Uterus (tissue), 4 donors: ENCODE data around the gene CEP350. TPM values are rescaled to one million over a fixed set of nuclear protein-coding genes. Genes with fewer than 3 reads are reported as not detected.

ENCODE experiments used
- DNase-seq, 2 donors: peaks; one replicate each; pipeline ENCODE4 v3.0.0-alpha.2; 2019 to 2020
- H3K27ac ChIP-seq, 2 donors: fragments of 200-600 bp; sonication (generic); 1 replicate in 1 of 2; 2 replicates in 1 of 2; pipeline ENCODE4 v1.5.1; 2016 to 2018
- H3K27me3 ChIP-seq, 2 donors: fragments of 200-600 bp; sonication (generic); one replicate each; pipeline ENCODE4 v1.5.1; 2018 to 2019; ENCODE audit warnings: control low read depth in 1 of 2
- H3K36me3 ChIP-seq, 2 donors: fragments of 200-600 bp; sonication (generic); one replicate each; pipeline ENCODE4 v1.5.1; 2019; ENCODE audit warnings: control low read depth in 1 of 2
- H3K4me1 ChIP-seq, 2 donors: fragments of 200-600 bp; sonication (generic); one replicate each; pipeline ENCODE4 v1.5.1; 2018 to 2019; ENCODE audit warnings: control low read depth in 1 of 2
- H3K4me3 ChIP-seq, 2 donors: fragments of 200-600 bp; sonication (generic); 1 replicate in 1 of 2; 2 replicates in 1 of 2; pipeline ENCODE4 v1.5.1; 2018 to 2019; ENCODE audit warnings: mild to moderate bottlenecking in 1 of 2
- H3K9me3 ChIP-seq, 2 donors: fragments of 200-600 bp; sonication (generic); one replicate each; pipeline ENCODE4 v1.5.1; 2019; ENCODE audit warnings: control low read depth in 1 of 2
- POLR2A ChIP-seq, 2 donors: fragments of 450-650 bp; IDR thresholded peaks; one replicate each; pipeline ENCODE4 v1.6.1; 2016; ENCODE audit warnings: antibody characterized with exemption in 2 of 2, mild to moderate bottlenecking in 1 of 2, moderate library complexity in 1 of 2
- intact Hi-C: fragments of 100-400 bp; cut with DNase I; formaldehyde crosslinking; loops from one replicate; pipeline ENCODE4 v1.15.1; 2023; ENCODE audit warnings: low total_unique reads
- total RNA-seq, 4 donors: library from RNA; depleted of rRNA in 3 of 4; stranded (reverse); fragments of >200 nt in 3 of 4; gene quantifications; one replicate each; pipeline versions ENCODE4 v1.1.0 to v1.2.4, GENCODE V29; 2014 to 2023
- TF ChIP-seq, protein P1 (sequence below), 4 experiments: fragments of 200-600 bp in 2 of 4; fragments of 450-650 bp in 2 of 4; sonication (generic) in 2 of 4; IDR thresholded peaks; one replicate each; pipeline ENCODE4 v1.5.1; 2016 to 2019; ENCODE audit warnings: antibody characterized with exemption in 4 of 4, mild to moderate bottlenecking in 2 of 4, moderate library complexity in 1 of 4
- donor health status: DM: yes; HTN: yes; CAD: no.

Gene CEP350
- total RNA-seq, 4 donors from 2014 or later: 28.5 to 97.3 (median 82.7) TPM

- no peaks in the 10 kb centered on the region for H3K36me3 ChIP-seq
- TF ChIP-seq, protein P1, sequence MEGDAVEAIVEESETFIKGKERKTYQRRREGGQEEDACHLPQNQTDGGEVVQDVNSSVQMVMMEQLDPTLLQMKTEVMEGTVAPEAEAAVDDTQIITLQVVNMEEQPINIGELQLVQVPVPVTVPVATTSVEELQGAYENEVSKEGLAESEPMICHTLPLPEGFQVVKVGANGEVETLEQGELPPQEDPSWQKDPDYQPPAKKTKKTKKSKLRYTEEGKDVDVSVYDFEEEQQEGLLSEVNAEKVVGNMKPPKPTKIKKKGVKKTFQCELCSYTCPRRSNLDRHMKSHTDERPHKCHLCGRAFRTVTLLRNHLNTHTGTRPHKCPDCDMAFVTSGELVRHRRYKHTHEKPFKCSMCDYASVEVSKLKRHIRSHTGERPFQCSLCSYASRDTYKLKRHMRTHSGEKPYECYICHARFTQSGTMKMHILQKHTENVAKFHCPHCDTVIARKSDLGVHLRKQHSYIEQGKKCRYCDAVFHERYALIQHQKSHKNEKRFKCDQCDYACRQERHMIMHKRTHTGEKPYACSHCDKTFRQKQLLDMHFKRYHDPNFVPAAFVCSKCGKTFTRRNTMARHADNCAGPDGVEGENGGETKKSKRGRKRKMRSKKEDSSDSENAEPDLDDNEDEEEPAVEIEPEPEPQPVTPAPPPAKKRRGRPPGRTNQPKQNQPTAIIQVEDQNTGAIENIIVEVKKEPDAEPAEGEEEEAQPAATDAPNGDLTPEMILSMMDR (IDR thresholded peaks at IDR 0.05): no peak
- no peak for TF ChIP-seq POLR2A (IDR thresholded peaks at IDR 0.05)
- H3K4me1 ChIP-seq: no peaks in the 10 kb centered on the region
- no peak for DNase-seq
- intact Hi-C loops: no loop called here
- H3K9me3 ChIP-seq: no peaks in the 10 kb centered on the region
- H3K4me3 ChIP-seq: no peak overlapping the region
- H3K27ac ChIP-seq: no peak overlapping the region
- no peaks in the 10 kb centered on the region for H3K27me3 ChIP-seq
These were observed 92.1 kb downstream of the CEP350 start for GRCh38 chr1:180046674-180047073.

- H3K9me3 ChIP-seq: no peaks in the 10 kb centered on the region
- no peak for DNase-seq
- H3K4me3 ChIP-seq: no peak overlapping the region
- no peaks in the 10 kb centered on the region for H3K4me1 ChIP-seq
- no peak overlapping the region for H3K27ac ChIP-seq
- intact Hi-C loops: no loop called here
- no peaks in the 10 kb centered on the region for H3K27me3 ChIP-seq
- no peaks in the 10 kb centered on the region for H3K36me3 ChIP-seq
- no peak for TF ChIP-seq POLR2A (IDR thresholded peaks at IDR 0.05)
- TF ChIP-seq, protein P1 (IDR thresholded peaks at IDR 0.05): no peak
These were observed 99.3 kb downstream of the CEP350 start for GRCh38 chr1:180053594-180054567.

DNA sequence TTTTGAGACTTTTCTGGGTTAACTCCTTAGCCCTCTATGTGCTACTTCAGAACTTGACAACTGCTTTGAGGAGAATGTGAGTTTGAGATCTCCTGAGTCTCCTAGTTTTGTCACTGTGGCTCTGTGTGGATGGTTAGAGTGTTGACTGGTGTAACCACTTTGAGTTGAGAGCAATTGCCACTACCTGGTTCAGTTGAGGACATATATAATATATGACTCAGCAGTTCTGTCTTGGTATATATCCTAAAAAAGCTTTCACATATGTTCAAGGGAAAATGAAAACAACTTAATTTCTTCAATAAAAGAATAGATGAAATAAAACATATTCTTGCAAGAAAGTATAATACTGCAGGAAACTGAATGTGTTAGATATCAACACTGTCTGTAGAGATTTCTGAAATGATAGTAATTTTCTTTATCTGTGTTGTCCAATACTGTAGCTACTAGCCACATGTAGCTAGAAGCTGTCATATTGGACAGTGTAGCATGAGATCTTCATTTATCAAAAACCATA lies 103.3 kb downstream of the CEP350 start:
- H3K4me1 ChIP-seq: no peaks in the 10 kb centered on the region
- TF ChIP-seq POLR2A (IDR thresholded peaks at IDR 0.05): no peak
- TF ChIP-seq, protein P1 (IDR thresholded peaks at IDR 0.05): no peak
- no peak overlapping the region for H3K4me3 ChIP-seq
- no peaks in the 10 kb centered on the region for H3K9me3 ChIP-seq
- no peak overlapping the region for H3K27ac ChIP-seq
- H3K36me3 ChIP-seq: no peaks in the 10 kb centered on the region
- intact Hi-C loops: no loop called here
- no peaks in the 10 kb centered on the region for H3K27me3 ChIP-seq
- no peak for DNase-seq

GRCh38 chr1:180061019-180061418 lies 106.4 kb downstream of the CEP350 start:
- no peak for DNase-seq
- no peak overlapping the region for H3K27ac ChIP-seq
- no peaks in the 10 kb centered on the region for H3K27me3 ChIP-seq
- intact Hi-C loops: no loop called here
- no peak overlapping the region for H3K4me3 ChIP-seq
- no peaks in the 10 kb centered on the region for H3K9me3 ChIP-seq
- H3K36me3 ChIP-seq: no peaks in the 10 kb centered on the region
- TF ChIP-seq, protein P1 (IDR thresholded peaks at IDR 0.05): no peak
- TF ChIP-seq POLR2A (IDR thresholded peaks at IDR 0.05): no peak
- H3K4me1 ChIP-seq: no peaks in the 10 kb centered on the region

DNA sequence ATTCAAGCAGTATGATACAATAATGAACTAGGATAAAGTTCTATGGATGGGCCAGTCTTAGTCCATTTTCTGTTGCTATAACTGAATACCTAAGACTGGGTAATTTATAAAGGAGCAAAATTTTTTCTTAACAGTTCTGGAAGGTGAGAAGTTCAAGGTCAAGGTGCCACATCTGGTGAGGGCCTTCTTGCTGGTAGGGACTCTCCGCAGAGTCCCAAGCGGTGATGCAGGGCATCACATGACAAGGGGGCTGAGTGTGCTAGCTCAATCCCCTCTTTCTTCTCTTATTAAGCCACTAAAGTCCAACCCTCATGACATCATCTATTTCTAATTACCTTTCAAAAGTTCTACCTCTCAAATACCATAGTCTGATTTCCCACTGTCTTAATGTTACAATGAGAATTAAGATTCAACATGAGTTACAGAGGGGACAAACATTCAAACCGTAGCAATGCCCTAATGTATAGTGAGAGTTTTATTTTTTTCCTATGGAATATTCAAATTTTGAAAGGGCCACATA lies 107.9 kb downstream of the CEP350 start:
- Histone ChIP-seq H3K9me3 (no peaks in the 10 kb centered on the region), H3K27ac (no peak overlapping the region), H3K36me3 (no peaks in the 10 kb centered on the region), H3K4me1 (no peaks in the 10 kb centered on the region), H3K4me3 (no peak overlapping the region), H3K27me3 (no peaks in the 10 kb centered on the region)
- intact Hi-C loops: no loop called here
- TF ChIP-seq POLR2A (IDR thresholded peaks at IDR 0.05): no peak
- TF ChIP-seq, protein P1 (IDR thresholded peaks at IDR 0.05): no peak
- no peak for DNase-seq
